Measurements from ENCODE around the gene GTPBP4.

GRCh38 chr10:996031-996430 lies 7.8 kb downstream of the GTPBP4 start:
- TF ChIP-seq CTCF (IDR thresholded peaks at IDR 0.05 in 8 of 11, conservative IDR thresholded peaks at IDR 0.05 in 3 of 11) (no peak), POLR2A (IDR thresholded peaks at IDR 0.05) (no peak), POLR2AphosphoS5 (IDR thresholded peaks at IDR 0.05) (no peak)

Measured in spleen (tissue), 7 donors.